PFSK-1 (cell line): ENCODE results near the gene THRB.

Experiments used
- FOXP2 ChIP-seq: optimal IDR thresholded peaks from 2 replicates; pipeline ENCODE3; 2011; ENCODE audit warnings: borderline replicate concordance, control low read depth, inconsistent platforms; ENCODE audit not compliant: insufficient read depth; ENCODE audit errors: extremely low read length, extremely low read depth
- SIN3A ChIP-seq: IDR thresholded peaks from 2 replicates; pipeline ENCODE4 v1.6.1; 2012; ENCODE audit warnings: mild to moderate bottlenecking, low read length, moderate library complexity, borderline replicate concordance; ENCODE audit not compliant: insufficient read depth
- TAF1 ChIP-seq: IDR thresholded peaks from 2 replicates; pipeline ENCODE4 v1.6.1; 2012; ENCODE audit warnings: low read length, control low read depth, borderline replicate concordance; ENCODE audit not compliant: insufficient read depth

DNA sequence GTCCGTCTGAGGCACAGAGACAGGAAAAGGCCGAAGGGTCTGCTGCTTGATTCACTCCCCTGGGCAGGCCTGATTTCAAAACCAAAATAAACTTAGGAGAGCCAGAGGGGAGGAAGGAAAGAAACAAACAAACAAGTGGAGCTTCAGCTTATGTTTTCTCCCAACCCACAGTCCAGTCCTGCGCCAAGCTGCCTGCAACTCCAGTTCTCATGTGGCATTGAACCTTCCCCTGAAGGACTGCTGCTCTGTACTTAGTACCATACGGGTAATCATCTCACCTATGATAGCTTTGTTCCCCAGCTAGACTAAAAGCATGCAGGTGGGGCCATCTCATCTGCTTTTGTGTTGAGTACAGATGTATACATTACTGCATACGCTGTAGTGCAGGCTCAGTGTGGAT, 236.4 kb downstream of the THRB start:
- TF ChIP-seq SIN3A, result no peak
- no peak for TF ChIP-seq FOXP2
- no peak for TF ChIP-seq TAF1
